ENCODE measurements around the gene NFYB. TPM values are rescaled to one million over a fixed set of nuclear protein-coding genes. Genes with fewer than 3 reads are reported as not detected.
A peak's percentile ranks its signal among the peaks of the same experiment; 100 is the strongest.

The NFYB gene
- 10 to 100 TPM; 56.2 to 73.4 TPM for total RNA-seq

DNA sequence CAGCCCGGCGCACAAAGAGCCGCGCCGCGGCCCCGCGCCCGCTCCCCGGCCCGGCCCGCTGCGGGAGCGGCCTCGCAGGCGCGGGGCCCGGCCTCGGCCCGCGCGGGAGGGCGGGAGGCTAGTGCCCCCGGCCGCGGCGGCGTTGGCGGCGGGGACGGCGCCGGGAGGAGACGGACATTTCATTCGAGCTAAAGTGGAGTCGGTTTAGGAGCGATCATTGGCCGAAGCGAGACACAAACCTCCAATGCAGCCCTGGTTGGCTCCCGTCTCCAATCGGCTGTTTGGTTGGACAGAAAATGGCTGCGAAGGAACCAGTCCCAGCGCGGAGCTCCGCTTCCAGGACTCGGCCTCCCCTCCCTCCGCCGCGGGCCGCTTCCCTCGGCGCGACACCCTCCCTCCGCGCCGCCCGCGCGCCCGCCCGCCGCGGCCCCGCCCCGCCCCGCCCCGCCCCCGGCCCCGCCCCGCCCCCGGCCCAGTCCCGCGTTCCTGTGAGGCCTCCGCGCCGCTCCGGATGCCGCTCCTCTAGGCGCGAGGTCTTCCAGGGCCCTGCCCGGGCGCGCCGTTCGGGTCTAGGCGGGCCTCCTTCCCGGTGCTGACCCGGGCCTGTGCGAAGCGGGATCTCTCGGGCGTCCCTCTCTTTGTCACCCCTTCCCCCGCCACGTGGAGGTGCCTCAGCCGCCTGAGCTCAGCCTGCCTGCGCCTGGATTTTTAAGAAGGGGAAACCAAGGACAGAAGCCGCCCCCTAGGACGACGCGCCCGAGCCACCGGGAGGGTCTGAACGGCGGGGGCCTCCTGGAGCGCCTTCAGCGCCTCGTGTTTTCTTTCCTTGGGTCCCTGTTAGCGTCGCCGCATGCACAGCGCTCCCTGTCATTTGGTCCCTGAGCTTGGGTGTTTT, at the start of gene NFYB:
Gene NFYB, minus strand, starts transcription at position 309 of the 895 bp plus-strand sequence. CDS start 2,757 bp downstream, outside the sequence.
- Histone ChIP-seq H3K27ac (peak within 1 kb of the TSS; percentile 87 to 93), H3K9me3 (no peaks in the 10 kb centered on the region), H3K27me3 (replicated peaks; ENCODE audit: insufficient read depth) (no peaks in the 10 kb centered on the region), H3K4me3 (peak within 1 kb of the TSS; percentile 79), H3K4me1 (ENCODE audit: control insufficient read depth in 1 of 2, low read depth in 2 of 2) (peaks cover 21 to 50% of the 10 kb centered on the region in 2 donors), H3K36me3 (peaks cover 2% of the 10 kb centered on the region)
- peak; percentile 89 for DNase-seq (ENCODE audit: low spot score)
- TF ChIP-seq, protein P1, sequence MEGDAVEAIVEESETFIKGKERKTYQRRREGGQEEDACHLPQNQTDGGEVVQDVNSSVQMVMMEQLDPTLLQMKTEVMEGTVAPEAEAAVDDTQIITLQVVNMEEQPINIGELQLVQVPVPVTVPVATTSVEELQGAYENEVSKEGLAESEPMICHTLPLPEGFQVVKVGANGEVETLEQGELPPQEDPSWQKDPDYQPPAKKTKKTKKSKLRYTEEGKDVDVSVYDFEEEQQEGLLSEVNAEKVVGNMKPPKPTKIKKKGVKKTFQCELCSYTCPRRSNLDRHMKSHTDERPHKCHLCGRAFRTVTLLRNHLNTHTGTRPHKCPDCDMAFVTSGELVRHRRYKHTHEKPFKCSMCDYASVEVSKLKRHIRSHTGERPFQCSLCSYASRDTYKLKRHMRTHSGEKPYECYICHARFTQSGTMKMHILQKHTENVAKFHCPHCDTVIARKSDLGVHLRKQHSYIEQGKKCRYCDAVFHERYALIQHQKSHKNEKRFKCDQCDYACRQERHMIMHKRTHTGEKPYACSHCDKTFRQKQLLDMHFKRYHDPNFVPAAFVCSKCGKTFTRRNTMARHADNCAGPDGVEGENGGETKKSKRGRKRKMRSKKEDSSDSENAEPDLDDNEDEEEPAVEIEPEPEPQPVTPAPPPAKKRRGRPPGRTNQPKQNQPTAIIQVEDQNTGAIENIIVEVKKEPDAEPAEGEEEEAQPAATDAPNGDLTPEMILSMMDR (IDR thresholded peaks at IDR 0.05) = no peak
- ATAC-seq (ENCODE audit: insufficient number of reproducible peaks, low FRiP score, low read depth) = peak; percentile 94

DNA sequence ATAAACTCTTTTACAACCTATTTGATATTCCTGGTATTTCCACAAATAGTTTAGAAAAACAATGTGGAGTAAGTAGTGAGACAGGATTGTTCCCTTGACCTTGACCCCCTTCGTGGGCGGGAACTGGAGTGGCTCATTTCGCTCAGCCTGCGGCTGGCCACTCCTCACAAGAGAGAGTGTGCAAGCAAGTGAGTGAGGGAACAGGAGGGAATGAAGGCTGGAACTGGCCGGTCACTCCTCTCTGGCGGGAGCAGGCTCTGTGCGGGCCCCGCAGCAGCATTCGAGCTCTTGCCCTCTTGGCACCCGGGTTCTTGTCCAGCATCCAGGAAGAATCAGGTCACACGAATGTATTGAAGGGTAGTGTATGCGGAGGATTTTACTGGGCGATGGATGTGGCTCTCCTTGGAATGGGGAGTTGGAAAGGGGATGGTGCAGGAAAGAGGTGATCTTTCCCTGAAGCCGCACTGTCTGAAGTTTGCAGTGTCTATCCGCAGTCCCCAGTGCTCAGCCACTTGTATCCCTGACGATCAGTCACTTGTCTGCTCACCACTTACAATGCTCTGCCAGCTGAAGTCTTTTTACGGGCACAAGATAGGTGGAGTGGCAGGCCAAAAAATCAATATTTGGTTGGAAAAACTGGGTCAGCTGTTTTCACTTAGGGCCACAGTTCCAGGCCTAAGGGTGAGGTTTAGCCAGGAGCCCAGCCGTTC, 49.6 kb upstream of the NFYB start:
- H3K4me3 ChIP-seq = no peak overlapping the region
- H3K9me3 ChIP-seq = peaks cover 7% of the 10 kb centered on the region
- H3K27ac ChIP-seq = no peak overlapping the region
- no peak for ATAC-seq (ENCODE audit: insufficient number of reproducible peaks, low FRiP score, low read depth)
- H3K36me3 ChIP-seq = no peaks in the 10 kb centered on the region
- TF ChIP-seq, protein P1 (IDR thresholded peaks at IDR 0.05) = no peak
- DNase-seq (ENCODE audit: low spot score) = no peak
- H3K4me1 ChIP-seq (ENCODE audit: control insufficient read depth in 1 of 2, low read depth in 2 of 2) = peaks cover 4 to 23% of the 10 kb centered on the region in 2 donors
- no peaks in the 10 kb centered on the region for H3K27me3 ChIP-seq (replicated peaks; ENCODE audit: insufficient read depth)

DNA sequence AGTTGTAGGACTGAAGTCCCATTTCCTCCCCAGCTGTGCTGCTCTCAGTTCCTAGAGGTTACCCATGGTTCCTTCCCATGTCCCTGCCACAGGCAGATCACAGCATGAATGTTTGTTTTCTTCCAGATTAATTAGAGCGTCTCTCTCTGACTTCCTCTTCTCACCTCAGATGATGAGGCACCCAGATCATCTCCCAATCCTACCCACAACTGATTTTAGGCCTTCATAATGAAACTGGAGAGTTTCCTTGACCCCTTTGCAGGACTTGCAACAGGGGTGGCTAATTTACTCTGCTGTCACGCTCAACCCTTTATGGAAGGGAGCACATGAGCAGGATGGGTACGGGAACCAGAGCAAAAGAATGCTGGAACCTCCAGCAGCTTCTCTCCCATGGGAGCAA, 45.4 kb upstream of the NFYB start:
- Histone ChIP-seq H3K9me3 (peaks cover 7% of the 10 kb centered on the region), H3K27ac (peak overlapping the region; percentile 81 to 92), H3K4me1 (ENCODE audit: control insufficient read depth in 1 of 2, low read depth in 2 of 2) (peaks cover 29 to 53% of the 10 kb centered on the region in 2 donors), H3K4me3 (no peak overlapping the region), H3K36me3 (no peaks in the 10 kb centered on the region), H3K27me3 (replicated peaks; ENCODE audit: insufficient read depth) (no peaks in the 10 kb centered on the region)
- ATAC-seq (ENCODE audit: insufficient number of reproducible peaks, low FRiP score, low read depth) (no peak), DNase-seq (ENCODE audit: low spot score) (no peak)
- TF ChIP-seq, protein P1 (IDR thresholded peaks at IDR 0.05) = no peak

DNA sequence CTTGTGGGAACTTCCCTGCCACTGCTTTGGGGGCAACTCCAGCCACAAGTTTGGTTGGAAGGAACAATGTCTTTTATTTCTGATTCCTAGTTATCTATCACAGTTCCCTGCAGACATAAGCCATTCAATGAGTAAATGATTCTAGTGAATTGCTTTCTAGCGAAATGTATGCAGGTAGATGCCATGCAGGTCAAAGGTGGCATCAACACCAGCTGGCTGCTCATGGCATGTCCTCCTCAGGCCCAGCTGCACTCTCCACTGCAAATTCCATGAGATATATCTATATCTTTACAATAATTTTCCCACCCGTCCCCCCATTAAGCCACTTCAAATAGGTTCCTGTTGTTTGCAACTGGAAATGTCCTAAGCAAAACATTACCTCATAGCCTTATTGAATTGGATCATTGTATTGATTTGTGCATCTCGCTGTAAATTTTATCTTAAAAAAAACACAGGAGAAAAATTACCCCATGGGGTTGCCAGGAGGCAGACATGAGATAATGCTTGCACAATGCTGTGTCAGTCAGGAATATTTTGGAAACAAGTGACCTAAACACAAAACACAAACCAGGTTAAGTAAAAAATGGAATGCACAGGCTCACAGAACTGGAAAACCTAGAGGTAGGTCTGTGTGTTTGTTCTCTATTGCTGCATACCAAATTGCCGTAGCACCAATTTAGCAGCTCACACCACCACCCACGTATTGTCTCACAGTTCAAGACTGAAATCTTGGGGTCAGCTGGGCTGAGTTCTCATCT, 44.8 kb upstream of the NFYB start:
- Histone ChIP-seq H3K27ac (peak overlapping the region; percentile 81 to 92), H3K4me1 (ENCODE audit: control insufficient read depth in 1 of 2, low read depth in 2 of 2) (peaks cover 34 to 60% of the 10 kb centered on the region in 2 donors), H3K4me3 (no peak overlapping the region), H3K9me3 (peaks cover 7% of the 10 kb centered on the region), H3K36me3 (no peaks in the 10 kb centered on the region), H3K27me3 (replicated peaks; ENCODE audit: insufficient read depth) (no peaks in the 10 kb centered on the region)
- no peak for DNase-seq (ENCODE audit: low spot score)
- TF ChIP-seq, protein P1 (IDR thresholded peaks at IDR 0.05) = peak; percentile 2
- ATAC-seq (ENCODE audit: insufficient number of reproducible peaks, low FRiP score, low read depth) = no peak

All from thoracic aorta (tissue), 2 donors.